HG03432 (cell line): Measurements from ENCODE around the gene MEGF6.
A peak's percentile ranks its signal among the peaks of the same experiment; 100 is the strongest.

Experiments
- ATAC-seq: cut with Tn5 transposase; IDR thresholded peaks from one replicate; pipeline ENCODE4 v1.9.1; 2021; ENCODE audit warnings: mild to moderate bottlenecking, moderate library complexity; ENCODE audit not compliant: unreplicated experiment

MEGF6 gene, protein sequence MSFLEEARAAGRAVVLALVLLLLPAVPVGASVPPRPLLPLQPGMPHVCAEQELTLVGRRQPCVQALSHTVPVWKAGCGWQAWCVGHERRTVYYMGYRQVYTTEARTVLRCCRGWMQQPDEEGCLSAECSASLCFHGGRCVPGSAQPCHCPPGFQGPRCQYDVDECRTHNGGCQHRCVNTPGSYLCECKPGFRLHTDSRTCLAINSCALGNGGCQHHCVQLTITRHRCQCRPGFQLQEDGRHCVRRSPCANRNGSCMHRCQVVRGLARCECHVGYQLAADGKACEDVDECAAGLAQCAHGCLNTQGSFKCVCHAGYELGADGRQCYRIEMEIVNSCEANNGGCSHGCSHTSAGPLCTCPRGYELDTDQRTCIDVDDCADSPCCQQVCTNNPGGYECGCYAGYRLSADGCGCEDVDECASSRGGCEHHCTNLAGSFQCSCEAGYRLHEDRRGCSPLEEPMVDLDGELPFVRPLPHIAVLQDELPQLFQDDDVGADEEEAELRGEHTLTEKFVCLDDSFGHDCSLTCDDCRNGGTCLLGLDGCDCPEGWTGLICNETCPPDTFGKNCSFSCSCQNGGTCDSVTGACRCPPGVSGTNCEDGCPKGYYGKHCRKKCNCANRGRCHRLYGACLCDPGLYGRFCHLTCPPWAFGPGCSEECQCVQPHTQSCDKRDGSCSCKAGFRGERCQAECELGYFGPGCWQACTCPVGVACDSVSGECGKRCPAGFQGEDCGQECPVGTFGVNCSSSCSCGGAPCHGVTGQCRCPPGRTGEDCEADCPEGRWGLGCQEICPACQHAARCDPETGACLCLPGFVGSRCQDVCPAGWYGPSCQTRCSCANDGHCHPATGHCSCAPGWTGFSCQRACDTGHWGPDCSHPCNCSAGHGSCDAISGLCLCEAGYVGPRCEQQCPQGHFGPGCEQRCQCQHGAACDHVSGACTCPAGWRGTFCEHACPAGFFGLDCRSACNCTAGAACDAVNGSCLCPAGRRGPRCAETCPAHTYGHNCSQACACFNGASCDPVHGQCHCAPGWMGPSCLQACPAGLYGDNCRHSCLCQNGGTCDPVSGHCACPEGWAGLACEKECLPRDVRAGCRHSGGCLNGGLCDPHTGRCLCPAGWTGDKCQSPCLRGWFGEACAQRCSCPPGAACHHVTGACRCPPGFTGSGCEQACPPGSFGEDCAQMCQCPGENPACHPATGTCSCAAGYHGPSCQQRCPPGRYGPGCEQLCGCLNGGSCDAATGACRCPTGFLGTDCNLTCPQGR (N-terminal part only)

GRCh38 chr1:3611170-3612019 lies at the start of gene MEGF6:
Gene MEGF6, minus strand, starts transcription at chr1:3611508. Its CDS starts 240 bp downstream, at chr1:3611268.
- ATAC-seq: no peak

GRCh38 chr1:3660704-3661103 lies 49.4 kb upstream of the MEGF6 start:
- ATAC-seq: no peak

DNA sequence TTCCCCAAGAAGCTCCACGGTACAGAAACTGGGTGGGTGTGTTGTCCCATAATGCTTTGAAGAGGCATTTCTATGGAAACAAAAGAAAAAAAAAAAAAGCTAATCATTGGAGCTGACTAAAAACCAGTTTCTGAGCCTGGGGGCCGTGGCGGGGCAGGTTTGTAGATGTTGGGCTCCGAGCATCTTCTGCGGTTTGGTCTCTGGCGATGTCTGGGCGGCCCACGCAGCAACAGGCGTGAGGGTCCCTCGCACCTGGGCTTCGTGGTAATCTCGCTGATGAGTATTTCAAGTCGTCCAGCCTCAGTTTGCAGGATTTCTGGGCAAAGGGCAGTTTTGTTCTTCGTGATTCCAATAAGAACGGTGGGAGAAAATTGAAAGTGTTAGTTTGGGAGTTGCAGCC lies 47.8 kb upstream of the MEGF6 start:
- ATAC-seq: no peak

GRCh38 chr1:3658231-3658615 lies 46.9 kb upstream of the MEGF6 start:
- no peak for ATAC-seq

- ATAC-seq: no peak
Measured at GRCh38 chr1:3657578-3658230, 46.4 kb upstream of the MEGF6 start.

DNA sequence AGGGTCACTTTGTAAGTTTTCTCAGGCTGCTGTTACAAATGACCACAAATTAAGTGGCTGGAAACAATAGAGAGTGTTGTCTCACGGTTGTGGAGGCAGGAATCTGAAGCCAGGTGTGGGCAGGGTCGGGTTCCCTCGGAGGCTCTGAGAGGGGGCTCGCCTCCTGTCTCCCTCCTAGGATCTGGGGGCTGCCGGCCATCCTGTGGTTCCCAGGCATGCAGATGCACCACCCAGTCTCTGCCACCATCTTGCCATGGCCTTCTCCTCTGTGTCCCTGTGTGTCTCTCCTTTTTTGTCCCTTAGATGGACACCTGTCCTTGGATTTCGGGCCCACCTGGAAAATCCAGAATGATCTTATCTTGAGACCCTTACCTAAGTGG lies 45.8 kb upstream of the MEGF6 start:
- ATAC-seq: no peak

DNA sequence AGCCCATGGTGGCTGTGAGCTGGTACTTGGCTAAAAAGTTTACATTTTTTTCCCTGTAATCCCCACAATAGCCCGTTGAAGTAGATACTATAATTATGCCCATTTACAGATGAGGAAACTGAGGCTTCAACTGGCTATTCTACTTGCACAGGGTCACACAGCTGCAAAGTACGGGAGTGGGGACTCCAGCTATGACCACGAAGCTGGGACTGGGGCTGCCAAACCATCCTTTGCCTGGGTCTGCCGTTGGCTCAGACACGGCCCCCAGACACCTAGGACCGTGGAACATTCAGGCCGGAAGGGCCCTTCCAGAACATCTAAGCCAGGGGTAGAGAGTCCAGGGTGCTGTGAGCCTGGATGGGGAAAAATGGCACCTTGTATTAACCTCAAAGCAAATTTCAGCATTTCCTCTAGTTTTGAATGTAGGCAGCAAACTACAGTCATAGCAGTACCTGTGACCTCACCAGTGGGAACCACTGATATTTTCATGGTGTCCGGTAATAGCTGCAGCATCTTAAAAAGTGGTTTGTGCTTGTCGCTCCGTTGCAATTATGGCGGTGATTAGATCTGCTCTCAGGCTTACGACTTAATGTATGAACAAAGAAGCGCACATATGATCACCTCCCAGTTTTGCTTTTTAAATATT lies 45.3 kb upstream of the MEGF6 start:
- ATAC-seq: peak; percentile 59

- no peak for ATAC-seq
Measured at GRCh38 chr1:3654549-3655281, 43.4 kb upstream of the MEGF6 start.

GRCh38 chr1:3653286-3653618 lies 41.9 kb upstream of the MEGF6 start:
- no peak for ATAC-seq

DNA sequence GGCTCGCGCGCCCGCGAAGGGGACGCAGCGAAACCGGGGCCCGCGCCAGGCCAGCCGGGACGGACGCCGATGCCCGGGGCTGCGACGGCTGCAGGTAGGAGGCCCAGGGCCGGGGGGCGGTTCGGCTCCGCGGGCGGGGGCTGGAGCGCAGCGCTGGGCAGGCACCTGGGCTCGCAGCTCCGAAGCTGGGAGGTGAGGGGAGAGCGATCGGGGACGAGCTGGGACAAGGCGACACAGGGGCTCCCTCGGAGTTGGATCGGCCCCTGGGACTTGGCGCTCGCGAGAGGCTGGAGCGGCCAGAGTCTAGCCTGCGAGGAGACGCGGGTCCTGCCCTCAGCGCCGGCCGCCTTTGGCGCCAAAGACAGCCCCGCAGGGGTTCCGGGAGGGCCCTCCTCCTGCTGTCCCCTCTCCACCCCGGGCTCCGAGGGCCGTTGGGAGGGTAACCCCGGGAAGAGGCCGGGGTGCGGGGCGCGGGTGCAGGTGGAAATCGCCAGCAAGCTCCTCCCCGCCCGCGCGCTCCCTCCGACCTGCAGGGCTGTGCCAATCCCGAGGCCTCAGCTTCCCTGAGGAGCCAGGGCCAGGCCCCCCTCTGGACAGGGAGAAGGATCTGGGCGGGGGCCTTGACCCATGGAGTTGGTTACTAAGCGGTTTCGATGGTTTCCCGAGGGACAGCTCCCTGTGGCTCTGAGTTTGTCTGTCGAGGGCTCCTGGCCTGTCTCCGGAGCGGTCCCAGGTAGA lies 41.4 kb upstream of the MEGF6 start:
- no peak for ATAC-seq

DNA sequence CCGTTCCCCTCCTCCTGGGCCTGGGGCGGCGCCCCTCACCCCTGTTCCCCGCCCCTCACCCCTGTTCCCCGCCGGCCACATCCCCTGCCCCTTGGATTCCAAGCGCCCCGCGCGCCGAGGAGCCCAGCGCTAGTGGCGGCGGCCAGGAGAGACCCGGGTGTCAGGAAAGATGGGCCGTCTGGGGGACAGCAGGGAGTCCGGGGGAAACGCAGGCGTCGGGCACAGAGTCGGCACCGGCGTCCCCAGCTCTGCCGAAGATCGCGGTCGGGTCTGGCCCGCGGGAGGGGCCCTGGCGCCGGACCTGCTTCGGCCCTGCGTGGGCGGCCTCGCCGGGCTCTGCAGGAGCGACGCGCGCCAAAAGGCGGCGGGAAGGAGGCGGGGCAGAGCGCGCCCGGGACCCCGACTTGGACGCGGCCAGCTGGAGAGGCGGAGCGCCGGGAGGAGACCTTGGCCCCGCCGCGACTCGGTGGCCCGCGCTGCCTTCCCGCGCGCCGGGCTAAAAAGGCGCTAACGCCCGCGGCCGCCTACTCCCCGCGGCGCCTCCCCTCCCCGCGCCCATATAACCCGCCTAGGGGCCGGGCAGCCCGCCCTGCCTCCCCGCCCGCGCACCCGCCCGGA lies 40.7 kb upstream of the MEGF6 start, which contains the start of gene TP73:
TP73 (plus strand) TSS at position 587 of the 618 bp plus-strand sequence. CDS start 29,850 bp downstream, outside the sequence.
- no peak for ATAC-seq

DNA sequence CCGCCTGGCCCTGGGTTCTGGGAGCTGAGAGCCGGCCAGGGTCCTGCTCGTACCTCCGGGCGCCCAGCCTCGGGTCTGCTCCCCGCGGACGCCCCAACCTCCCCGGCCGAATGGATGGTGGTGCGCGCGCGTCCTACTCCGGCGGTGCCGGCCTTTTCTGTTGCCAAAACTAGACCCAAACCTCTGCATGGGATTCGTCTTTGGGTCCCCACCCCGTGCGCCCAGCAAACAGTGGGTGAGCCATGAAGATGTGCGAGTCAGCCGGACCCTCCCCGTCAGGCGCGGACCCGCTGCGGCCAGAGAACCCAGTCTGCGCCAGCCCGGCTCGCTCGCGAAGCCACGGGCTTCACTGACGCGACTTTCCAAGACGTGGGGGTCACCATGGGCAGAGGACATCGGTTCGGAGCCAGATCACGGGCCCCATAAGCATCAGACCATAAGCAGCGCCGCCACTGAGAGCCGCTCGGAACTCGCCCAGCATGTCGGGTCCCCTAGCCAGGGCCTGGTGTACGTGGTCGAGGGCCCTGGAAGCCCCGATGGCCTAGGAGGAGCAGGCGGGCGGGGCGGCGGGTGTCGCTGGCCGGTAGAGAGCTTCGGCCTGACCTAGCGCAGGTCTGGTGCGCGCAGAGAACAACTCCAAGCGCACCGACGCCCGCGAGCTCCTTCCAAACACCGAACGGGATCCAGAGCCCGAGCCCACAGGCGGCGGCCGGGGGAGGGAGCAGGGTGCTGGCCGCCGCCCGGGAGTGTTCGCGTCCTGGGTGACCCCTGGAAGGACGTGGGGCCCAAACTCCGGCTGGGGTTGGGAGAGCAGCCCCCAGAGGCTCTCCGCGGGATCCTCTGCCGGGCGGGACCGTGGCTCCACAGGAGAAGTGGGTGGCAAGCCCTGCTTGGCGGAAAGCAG lies 40.0 kb upstream of the MEGF6 start:
- ATAC-seq: no peak

- ATAC-seq: no peak
Measured at GRCh38 chr1:3650248-3651025, 39.1 kb upstream of the MEGF6 start.

DNA sequence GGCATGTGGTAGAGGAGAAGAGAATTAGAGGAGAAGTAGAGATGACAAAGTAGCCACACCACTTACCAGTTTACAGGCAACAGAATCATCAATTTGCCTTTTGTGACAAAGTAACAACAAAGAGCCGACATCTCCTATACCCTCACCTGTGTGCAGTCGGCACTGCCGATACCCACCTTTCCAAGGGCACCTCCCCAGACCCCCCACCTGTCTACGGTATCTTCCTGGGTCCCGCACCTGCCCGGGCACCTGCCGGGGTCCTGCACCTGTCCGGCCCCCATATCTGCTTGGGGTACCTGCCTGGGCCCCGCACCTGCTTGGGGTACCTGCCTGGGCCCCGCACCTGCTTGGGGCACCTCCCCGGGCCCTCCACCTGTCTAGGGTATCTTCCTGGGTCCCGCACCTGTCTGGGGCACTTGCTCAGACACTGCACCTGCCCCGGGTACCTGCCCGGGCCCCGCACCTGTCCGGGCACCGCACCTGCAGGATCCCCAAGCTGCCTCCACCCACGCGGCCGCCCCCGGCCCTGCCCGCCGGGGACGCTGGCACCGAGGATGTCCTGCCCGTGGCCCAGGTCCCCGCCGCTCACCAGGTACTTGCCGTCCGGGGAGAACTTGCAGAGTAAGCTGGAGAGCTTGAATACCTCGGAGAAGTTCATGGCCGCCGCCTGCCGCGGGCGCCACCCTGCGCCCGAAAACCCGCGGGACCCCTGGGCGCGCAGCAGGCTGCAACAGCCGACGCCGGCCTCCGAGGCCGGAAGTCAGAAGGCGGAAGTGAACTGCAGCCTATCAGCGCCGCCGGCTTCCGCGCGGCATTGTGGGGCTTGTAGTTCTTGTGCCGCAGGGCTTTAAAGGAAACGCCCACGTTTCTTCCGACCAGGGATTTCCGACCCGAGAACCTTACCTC lies 38.3 kb upstream of the MEGF6 start, which contains the start of gene WRAP73:
WRAP73 (minus strand) TSS at position 762 of the 906 bp plus-strand sequence; CDS start at position 658, 104 bp downstream.
- ATAC-seq: peak; percentile 76

DNA sequence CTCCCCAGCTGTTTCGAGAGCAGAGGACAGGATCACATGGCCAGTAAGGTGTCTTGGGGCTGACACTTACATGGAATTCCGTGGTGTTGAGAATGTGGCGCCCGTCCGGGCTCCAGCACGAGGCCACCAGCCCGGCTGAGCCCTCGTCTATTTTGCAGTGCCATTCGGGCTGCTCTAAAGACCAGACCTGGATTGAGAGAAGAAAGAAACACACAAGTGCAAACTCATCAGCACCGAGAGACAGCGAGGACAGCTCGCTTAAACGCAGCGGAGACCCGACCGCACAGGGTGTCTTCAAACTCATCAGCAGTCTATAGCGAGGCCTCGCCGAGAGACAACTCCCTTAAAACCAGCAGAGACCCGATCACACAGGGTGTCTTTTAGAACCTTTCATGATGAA lies 35.3 kb upstream of the MEGF6 start:
- no peak for ATAC-seq
